IMR-90 (cell line): Measurements from ENCODE around the gene WBP2NL. TPM values are rescaled to one million over a fixed set of nuclear protein-coding genes. Genes with fewer than 3 reads are reported as not detected.

Experiments
- ATAC-seq: fragments of 200-7000 bp; cut with Tn5 transposase; 2 replicates; pipeline ENCODE4 v1.9.1; 2020; ENCODE audit warnings: low read depth, mild to moderate bottlenecking, moderate library complexity
- BruUV-seq: library from RNA; stranded (reverse); fragments of 400-500 nt; replicated peaks from 2 replicates; lab custom pipeline; 2021; lab: Mats Ljungman, UMichigan
- CTCF ChIA-PET: fragments of 300-600 bp; formaldehyde crosslinking; extraction: SDS; loops from one replicate; lab custom pipeline; 2021; ENCODE audit warnings: antibody characterized with exemption; lab: Yijun Ruan, JAX
- POLR2A ChIA-PET: fragments of 300-600 bp; sonication (Branson Sonifier 250); formaldehyde crosslinking; loops from one replicate; lab custom pipeline; 2022; ENCODE audit warnings: antibody characterized with exemption; ENCODE audit not compliant: unreplicated experiment; lab: Charles Lee
- DNase-seq: peaks from one replicate; pipeline ENCODE4 v3.0.0; 2013
- H2AFZ ChIP-seq: replicated peaks from 2 replicates; pipeline ENCODE3; 2013; ENCODE audit warnings: low read length, mild to moderate bottlenecking; ENCODE audit not compliant: poor library complexity
- H2AK5ac ChIP-seq: 2 replicates; pipeline ENCODE4 v1.6.1; 2013; ENCODE audit warnings: low read depth, low read length, inconsistent platforms
- H2AK9ac ChIP-seq: replicated peaks from 2 replicates; pipeline ENCODE3; 2013; ENCODE audit warnings: mild to moderate bottlenecking, low read depth, low read length, moderate library complexity; ENCODE audit not compliant: poor library complexity
- H2BK120ac ChIP-seq: 2 replicates; pipeline ENCODE4 v1.6.1; 2013; ENCODE audit warnings: low read depth, low read length, inconsistent platforms
- H2BK15ac ChIP-seq: 3 replicates; pipeline ENCODE4 v1.6.1; 2013; ENCODE audit warnings: low read depth, low read length, inconsistent platforms
- H2BK20ac ChIP-seq: 2 replicates; pipeline ENCODE4 v1.6.1; 2013; ENCODE audit warnings: low read depth, mild to moderate bottlenecking, inconsistent platforms, low read length, moderate library complexity
- H2BK5ac ChIP-seq: 2 replicates; pipeline ENCODE4 v1.6.1; 2013; ENCODE audit warnings: mild to moderate bottlenecking, low read depth, low read length, inconsistent platforms; ENCODE audit not compliant: poor library complexity, severe bottlenecking
- H3K14ac ChIP-seq: replicated peaks from 2 replicates; pipeline ENCODE4 v1.6.1; 2013; ENCODE audit warnings: low read depth, low read length, inconsistent platforms
- H3K18ac ChIP-seq: 2 replicates; pipeline ENCODE4 v1.6.1; 2013; ENCODE audit warnings: low read depth, low read length, control low read depth
- H3K23ac ChIP-seq: 2 replicates; pipeline ENCODE4 v1.6.1; 2013; ENCODE audit warnings: low read depth, low read length, inconsistent platforms
- H3K27ac ChIP-seq: 2 replicates; pipeline ENCODE4 v1.5.1; 2013; ENCODE audit warnings: mild to moderate bottlenecking, control low read depth, low read length; ENCODE audit not compliant: insufficient read depth
- H3K27me3 ChIP-seq: 2 replicates; pipeline ENCODE4 v1.6.1; 2013; ENCODE audit warnings: low read length; ENCODE audit not compliant: control insufficient read depth, insufficient read depth
- H3K36me3 ChIP-seq: 2 replicates; pipeline ENCODE4 v1.6.1; 2013; ENCODE audit warnings: low read length, mixed read lengths; ENCODE audit not compliant: control insufficient read depth, insufficient read depth
- H3K4ac ChIP-seq: 2 replicates; pipeline ENCODE4 v1.6.1; 2013; ENCODE audit warnings: low read depth, low read length, inconsistent platforms
- H3K4me1 ChIP-seq: 2 replicates; pipeline ENCODE4 v1.6.1; 2013; ENCODE audit warnings: low read length, mixed read lengths; ENCODE audit not compliant: control insufficient read depth, insufficient read depth
- H3K4me2 ChIP-seq: 2 replicates; pipeline ENCODE4 v1.6.1; 2013; ENCODE audit warnings: low read depth, mild to moderate bottlenecking, control low read depth, low read length, moderate library complexity
- H3K4me3 ChIP-seq: 2 replicates; pipeline ENCODE4 v1.5.1; 2013; ENCODE audit warnings: low read depth, mild to moderate bottlenecking, control low read depth, low read length, moderate library complexity; ENCODE audit not compliant: insufficient read depth
- H3K56ac ChIP-seq: 2 replicates; pipeline ENCODE4 v1.6.1; 2013; ENCODE audit warnings: low read length, inconsistent platforms; ENCODE audit not compliant: insufficient read depth; ENCODE audit errors: extremely low read depth
- H3K79me1 ChIP-seq, 2 experiments: 2 replicates each; pipeline ENCODE4 v1.6.1; 2013; ENCODE audit warnings: low read length in 2 of 2, inconsistent platforms in 1 of 2, low read depth in 1 of 2
- H3K9ac ChIP-seq: 2 replicates; pipeline ENCODE4 v1.6.1; 2013; ENCODE audit warnings: low read depth, low read length, control low read depth
- H3K9me1 ChIP-seq: 2 replicates; pipeline ENCODE4 v1.6.1; 2013; ENCODE audit warnings: low read length, inconsistent platforms; ENCODE audit not compliant: insufficient read depth
- H3K9me3 ChIP-seq: 2 replicates; pipeline ENCODE4 v1.6.1; 2013; ENCODE audit warnings: low read length; ENCODE audit not compliant: control insufficient read depth, insufficient read depth
- H4K20me1 ChIP-seq: 2 replicates; pipeline ENCODE4 v1.6.1; 2013; ENCODE audit warnings: low read length, inconsistent platforms; ENCODE audit not compliant: insufficient read depth
- H4K5ac ChIP-seq: 2 replicates; pipeline ENCODE4 v1.6.1; 2013; ENCODE audit warnings: mild to moderate bottlenecking, low read depth, low read length, control low read depth
- H4K8ac ChIP-seq, 2 experiments: 2 replicates each; pipeline ENCODE4 v1.6.1; 2013; ENCODE audit warnings: low read depth in 2 of 2, low read length in 2 of 2, control low read depth in 1 of 2, inconsistent platforms in 1 of 2
- H4K91ac ChIP-seq: 2 replicates; pipeline ENCODE4 v1.6.1; 2013; ENCODE audit warnings: low read depth, low read length, inconsistent platforms; ENCODE audit not compliant: insufficient read depth
- BHLHE40 ChIP-seq: fragments of 150-350 bp; IDR thresholded peaks from 2 replicates; pipeline ENCODE4 v1.6.1; 2016; ENCODE audit warnings: mild to moderate bottlenecking, low read depth, low read length
- CEBPB ChIP-seq: IDR thresholded peaks from 2 replicates; pipeline ENCODE4 v1.6.1; 2012; ENCODE audit warnings: low read depth, low read length, improper control_type of control experiment
- CHD1 ChIP-seq: IDR thresholded peaks from 2 replicates; pipeline ENCODE4 v1.6.1; 2012; ENCODE audit warnings: low read depth, low read length, improper control_type of control experiment
- FOS ChIP-seq: fragments of 150-350 bp; IDR thresholded peaks from 2 replicates; pipeline ENCODE4 v1.6.1; 2016; ENCODE audit warnings: low read depth, low read length
- MAFK ChIP-seq: IDR thresholded peaks from 2 replicates; pipeline ENCODE4 v1.6.1; 2012; ENCODE audit warnings: low read depth, low read length, improper control_type of control experiment
- MAZ ChIP-seq: IDR thresholded peaks from 2 replicates; pipeline ENCODE4 v1.6.1; 2012; ENCODE audit warnings: low read depth, mild to moderate bottlenecking, low read length, improper control_type of control experiment, moderate library complexity, borderline replicate concordance
- MXI1 ChIP-seq: IDR thresholded peaks from 2 replicates; pipeline ENCODE4 v1.6.1; 2012; ENCODE audit warnings: low read depth, mild to moderate bottlenecking, low read length, moderate library complexity, borderline replicate concordance
- POLR2A ChIP-seq: IDR thresholded peaks from 2 replicates; pipeline ENCODE4 v1.6.1; 2012; ENCODE audit warnings: mild to moderate bottlenecking, low read depth, low read length
- RAD21 ChIP-seq: IDR thresholded peaks from 2 replicates; pipeline ENCODE4 v1.6.1; 2012; ENCODE audit warnings: low read length, improper control_type of control experiment
- RCOR1 ChIP-seq: IDR thresholded peaks from 2 replicates; pipeline ENCODE4 v1.6.1; 2012; ENCODE audit warnings: mild to moderate bottlenecking, low read length, improper control_type of control experiment; ENCODE audit not compliant: insufficient replicate concordance
- RFX5 ChIP-seq: IDR thresholded peaks from 2 replicates; pipeline ENCODE4 v1.8.0; 2012; ENCODE audit warnings: low read depth, mild to moderate bottlenecking, low read length, moderate library complexity
- SMC3 ChIP-seq: fragments of 150-350 bp; IDR thresholded peaks from 2 replicates; pipeline ENCODE4 v1.6.1; 2016; ENCODE audit warnings: low read depth, mild to moderate bottlenecking, antibody characterized with exemption, low read length, moderate library complexity
- USF2 ChIP-seq: fragments of 150-350 bp; IDR thresholded peaks from 2 replicates; pipeline ENCODE4 v1.6.1; 2017; ENCODE audit warnings: mild to moderate bottlenecking, antibody characterized with exemption, low read length, low read depth
- WGBS, 2 experiments: methylation state at CpG; one replicate each; pipeline versions ENCODE4 v1.1.5 to v1.1.7; 2013; ENCODE audit warnings: missing lambda C conversion rate in 2 of 2; ENCODE audit not compliant: insufficient read length in 1 of 2; ENCODE audit errors: extremely low coverage in 2 of 2; 5-methylcytosine and 5-hydroxymethylcytosine counted together
- dilution Hi-C: fragments of 300-500 bp; cut with HindIII; formaldehyde crosslinking; loops from one replicate; pipeline ENCODE4 v1.14.3; 2018; ENCODE audit warnings: low sequenced_read_pairs; ENCODE audit not compliant: unreplicated experiment
- in situ Hi-C: fragments of 300-500 bp; cut with MboI; formaldehyde crosslinking; loops from 3 replicates; pipeline ENCODE4 v1.14.3; 2019; ENCODE audit warnings: low sequenced_read_pairs, inconsistent platforms, mixed read lengths
- intact Hi-C: fragments of 100-400 bp; cut with micrococcal nuclease; formaldehyde crosslinking; loops from 2 replicates; pipeline ENCODE4 v1.10.0; 2022
- polyA plus RNA-seq, 3 experiments: library from polyadenylated mRNA; depleted of rRNA; stranded (reverse); fragments of >200 nt; gene quantifications; 2 replicates each; pipeline ENCODE4 v1.2.3, GENCODE V29; 2012; ENCODE audit warnings: low replicate concordance in 1 of 3
- total RNA-seq: library from RNA; depleted of rRNA; stranded (reverse); fragments of >200 nt; gene quantifications from 2 replicates; pipeline ENCODE4 v1.2.3, GENCODE V29; 2012
- TF ChIP-seq, protein P1 (sequence below): fragments of 150-350 bp; IDR thresholded peaks from 2 replicates; pipeline ENCODE4 v1.6.1; 2016; ENCODE audit warnings: low read depth, mild to moderate bottlenecking, low read length, moderate library complexity, borderline replicate concordance

WBP2NL gene
- total and polyA plus RNA-seq, 2 of the 4 experiments (the other 2 are of a cell fraction): not detected

GRCh38 chr22:42067671-42068251 lies 69.2 kb downstream of the WBP2NL start:
- no peaks in the 10 kb centered on the region for H3K9me3 ChIP-seq
- H4K8ac ChIP-seq: no peak overlapping the region
- no peak overlapping the region for H3K4me2 ChIP-seq
- H2BK120ac ChIP-seq: no peak overlapping the region
- DNase-seq: no peak
- 0 out of 2 replicates have a peak, but pooled peaks cover 4% of the 10 kb centered on the region for H4K20me1 ChIP-seq
- no peak overlapping the region for H3K4me3 ChIP-seq
- H3K36me3 ChIP-seq: peaks cover 16% of the 10 kb centered on the region
- H2BK20ac ChIP-seq: no peak overlapping the region
- no peaks in the 10 kb centered on the region for H3K27me3 ChIP-seq
- no peak overlapping the region for H2AFZ ChIP-seq
- no TSS peak for BruUV-seq
- H4K5ac ChIP-seq: no peak overlapping the region
- no peak overlapping the region for H3K9ac ChIP-seq
- H3K23ac ChIP-seq: no peak overlapping the region
- intact Hi-C loops (no loop called here), in situ Hi-C loops (no loop called here), dilution Hi-C loops (no loop called here)
- no peak overlapping the region for H2BK5ac ChIP-seq
- POLR2A ChIA-PET: no interaction called here
- no peak overlapping the region for H2AK9ac ChIP-seq
- H3K14ac ChIP-seq: no peak overlapping the region
- no peak overlapping the region for H3K4ac ChIP-seq
- H3K27ac ChIP-seq: no peak overlapping the region
- TF ChIP-seq RCOR1: no peak
- no peak for TF ChIP-seq MXI1
- no peak for TF ChIP-seq SMC3
- no peak for TF ChIP-seq BHLHE40
- no peak for TF ChIP-seq USF2
- no peak for TF ChIP-seq POLR2A
- TF ChIP-seq FOS: no peak
- no peak for TF ChIP-seq RAD21
- TF ChIP-seq MAZ: no peak
- TF ChIP-seq MAFK: no peak
- no peak for TF ChIP-seq RFX5
- TF ChIP-seq CEBPB: no peak
- TF ChIP-seq, protein P1, sequence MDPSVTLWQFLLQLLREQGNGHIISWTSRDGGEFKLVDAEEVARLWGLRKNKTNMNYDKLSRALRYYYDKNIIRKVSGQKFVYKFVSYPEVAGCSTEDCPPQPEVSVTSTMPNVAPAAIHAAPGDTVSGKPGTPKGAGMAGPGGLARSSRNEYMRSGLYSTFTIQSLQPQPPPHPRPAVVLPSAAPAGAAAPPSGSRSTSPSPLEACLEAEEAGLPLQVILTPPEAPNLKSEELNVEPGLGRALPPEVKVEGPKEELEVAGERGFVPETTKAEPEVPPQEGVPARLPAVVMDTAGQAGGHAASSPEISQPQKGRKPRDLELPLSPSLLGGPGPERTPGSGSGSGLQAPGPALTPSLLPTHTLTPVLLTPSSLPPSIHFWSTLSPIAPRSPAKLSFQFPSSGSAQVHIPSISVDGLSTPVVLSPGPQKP: no peak
- TF ChIP-seq CHD1: no peak
- H2BK15ac ChIP-seq: no peak overlapping the region
- 81% methylated on average over 2 of the region's 14 CpGs; no CpG with 5 or more reads in 1 of the 2 experiments for WGBS, 2 experiments
- peaks cover 0 to 32% of the 10 kb centered on the region in 2 experiments; a peak in 3 of 4 replicates for H3K79me1 ChIP-seq
- H4K91ac ChIP-seq: no peak overlapping the region
- no peak overlapping the region for H3K56ac ChIP-seq
- H3K9me1 ChIP-seq: 0 out of 2 replicates have a peak, but pooled peaks cover 5% of the 10 kb centered on the region
- H3K4me1 ChIP-seq: peaks cover 3% of the 10 kb centered on the region
- CTCF ChIA-PET: no interaction called here
- ATAC-seq: no peak
- H3K18ac ChIP-seq: no peak overlapping the region
- H2AK5ac ChIP-seq: no peak overlapping the region
